Endothelial cell of umbilical vein (primary cell): Measurements from ENCODE around the gene NAGPA.

Source experiments
- CTCF ChIP-seq, 2 donors: IDR thresholded peaks; 1 replicate in 1 of 2; 2 replicates in 1 of 2; pipeline ENCODE4 v1.5.1; 2011; ENCODE audit warnings: low read length in 2 of 2, mild to moderate bottlenecking in 2 of 2, moderate library complexity in 2 of 2, control low read depth in 1 of 2, inconsistent platforms in 1 of 2, low read depth in 1 of 2; ENCODE audit not compliant: insufficient read depth in 1 of 2; ENCODE audit errors: extremely low read depth in 1 of 2
- EZH2 ChIP-seq: IDR thresholded peaks from 2 replicates; pipeline ENCODE4 v1.6.1; 2012; ENCODE audit warnings: borderline replicate concordance, low read depth, mild to moderate bottlenecking, moderate library complexity, low read length, inconsistent platforms; ENCODE audit not compliant: severe bottlenecking
- FOS ChIP-seq: IDR thresholded peaks from 2 replicates; pipeline ENCODE4 v1.6.1; 2011; ENCODE audit warnings: mild to moderate bottlenecking, low read length, moderate library complexity, borderline replicate concordance; ENCODE audit not compliant: insufficient read depth
- GATA2 ChIP-seq: IDR thresholded peaks from 2 replicates; pipeline ENCODE4 v1.7.0; 2011; ENCODE audit warnings: low read depth, mild to moderate bottlenecking, moderate library complexity, mixed read lengths, low read length; ENCODE audit not compliant: insufficient read length, insufficient read depth
- JUN ChIP-seq: IDR thresholded peaks from 2 replicates; pipeline ENCODE4 v1.6.1; 2011; ENCODE audit warnings: borderline replicate concordance, low read depth; ENCODE audit not compliant: insufficient read length, insufficient read depth
- MAX ChIP-seq: IDR thresholded peaks from 2 replicates; pipeline ENCODE4 v1.6.1; 2011; ENCODE audit not compliant: insufficient read depth, insufficient read length
- MYC ChIP-seq: IDR thresholded peaks from one replicate; pipeline ENCODE4 v1.6.1; 2011; ENCODE audit warnings: mild to moderate bottlenecking, low read depth, low read length
- POLR2A ChIP-seq: IDR thresholded peaks from 2 replicates; pipeline ENCODE4 v1.6.1; 2012; ENCODE audit warnings: low read depth, mild to moderate bottlenecking, control low read depth, low read length
- POLR2AphosphoS5 ChIP-seq: IDR thresholded peaks from 2 replicates; pipeline ENCODE4 v1.6.1; 2012; ENCODE audit warnings: low read depth, mild to moderate bottlenecking, control low read depth, low read length, moderate library complexity; ENCODE audit not compliant: insufficient read depth

GRCh38 chr16:5040451-5040850 lies 6.7 kb upstream of the NAGPA start:
- TF ChIP-seq CTCF (IDR thresholded peaks at IDR 0.05; ENCODE audit: extremely low read depth in 1 of 2, insufficient read depth in 1 of 2, low read depth in 1 of 2, low read length in 2 of 2) (no peak), POLR2A (no peak), EZH2 (no peak), JUN (no peak), MAX (no peak), MYC (no peak), POLR2AphosphoS5 (no peak), FOS (no peak), GATA2 (no peak)
